C4-2B (cell line): Measurements from ENCODE around the gene PMPCA.

Experiments used
- H3K27ac ChIP-seq: fragments of 450-650 bp; 2 replicates; pipeline ENCODE4 v1.5.1; 2017
- CTCF ChIP-seq: fragments of 450-650 bp; conservative IDR thresholded peaks from 2 replicates; pipeline ENCODE4 v1.5.1; 2017; ENCODE audit warnings: mild to moderate bottlenecking
- ZFX ChIP-seq: fragments of 450-650 bp; IDR thresholded peaks from 2 replicates; pipeline ENCODE4 v1.6.1; 2017

Gene PMPCA

DNA sequence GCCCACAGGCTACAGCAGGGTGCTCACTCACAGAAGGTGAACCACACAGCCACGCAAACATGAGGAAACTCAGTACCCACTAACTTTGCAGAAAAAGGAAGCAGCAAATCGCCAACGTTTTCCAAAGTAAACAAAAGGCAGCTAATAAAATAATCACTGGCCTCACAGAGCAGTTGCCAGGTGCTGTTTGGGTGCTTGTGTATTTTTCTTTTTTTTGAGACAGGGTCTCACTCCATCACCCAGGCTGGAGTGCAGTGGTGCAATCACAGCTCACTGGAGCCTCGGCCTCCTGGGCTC lies 14.3 kb upstream of the PMPCA start:
- TF ChIP-seq ZFX: no peak
- no peak for TF ChIP-seq CTCF
- H3K27ac ChIP-seq: peak overlapping the region; percentile 90

GRCh38 chr9:136397643-136398042 lies 12.8 kb upstream of the PMPCA start:
- TF ChIP-seq CTCF (no peak), ZFX (no peak)
- no peak overlapping the region for H3K27ac ChIP-seq

DNA sequence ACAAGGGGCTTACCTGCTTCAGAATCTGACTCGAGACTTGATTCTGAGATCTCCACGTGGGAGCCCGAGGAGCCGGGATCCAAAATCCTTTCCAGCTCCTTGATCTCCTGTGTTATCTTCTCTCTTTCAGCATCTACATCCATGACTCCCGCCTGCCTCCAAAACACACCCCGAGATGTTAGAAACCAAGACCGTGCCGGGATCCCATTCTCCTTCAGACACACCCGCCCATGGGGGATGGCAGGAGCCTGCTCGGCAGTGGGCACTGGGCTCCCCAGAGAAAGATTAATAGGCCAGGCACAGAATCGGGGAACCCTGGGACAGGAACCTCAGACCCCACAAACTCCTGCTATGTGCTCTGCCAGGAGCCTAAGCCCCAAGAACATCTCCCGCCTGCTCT lies 12.2 kb upstream of the PMPCA start:
- peak overlapping the region; percentile 92; the same call in 1 of the 2 replicates for H3K27ac ChIP-seq
- TF ChIP-seq ZFX (no peak), CTCF (no peak)

DNA sequence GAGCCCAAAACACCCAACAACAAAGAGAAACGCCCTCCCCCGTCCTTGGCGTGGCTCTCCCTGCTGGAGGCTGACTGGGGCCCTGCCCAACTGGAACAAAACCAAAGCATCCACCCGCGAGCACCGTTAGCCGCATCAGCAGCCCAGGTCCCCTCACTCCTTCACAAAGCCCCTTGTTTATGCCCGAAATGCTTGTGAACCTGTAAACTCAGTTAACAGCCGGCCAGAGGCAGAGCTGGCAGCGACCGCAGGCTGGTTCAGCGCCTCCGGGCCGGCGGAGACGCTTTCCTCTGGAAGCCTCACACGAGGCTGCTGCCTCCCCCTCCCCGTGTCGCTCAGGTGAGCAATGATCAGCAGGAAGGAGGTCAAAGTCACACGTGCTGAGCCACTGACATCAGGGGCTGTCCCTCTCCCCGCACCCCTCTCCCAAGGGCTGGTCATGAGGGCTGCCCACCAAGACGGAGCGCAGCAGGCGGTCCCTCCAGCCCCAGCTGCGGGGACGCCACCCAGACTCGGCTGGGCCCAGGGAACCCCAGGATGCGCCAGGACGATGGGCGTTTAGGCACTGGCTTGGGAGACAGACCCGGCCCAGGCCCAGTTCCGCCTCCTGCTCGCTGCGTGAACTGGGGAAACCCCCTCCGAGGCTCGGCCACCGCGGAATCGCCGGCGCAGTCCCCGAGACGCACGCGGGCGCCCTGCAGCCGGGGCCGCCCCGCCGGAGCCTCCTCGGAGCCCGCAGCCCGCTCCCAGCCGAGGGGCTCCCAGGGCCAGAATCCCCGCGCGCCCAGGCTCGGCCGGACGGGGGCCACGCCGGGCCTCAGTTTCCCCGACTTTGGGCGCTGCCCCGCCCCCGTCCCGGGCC lies 11.1 kb upstream of the PMPCA start:
- TF ChIP-seq ZFX (peak; percentile 55; the same call in 1 of the 2 replicates), CTCF (no peak; the same call in 1 of the 2 replicates)
- peak overlapping the region; percentile 92 for H3K27ac ChIP-seq

GRCh38 chr9:136400038-136400834 lies 10.2 kb upstream of the PMPCA start, which contains the start of gene SNAPC4:
Gene SNAPC4, minus strand, starts transcription at chr9:136400170. Its CDS starts 1,742 bp downstream, at chr9:136398428.
- peak within 1 kb of the TSS; percentile 92 for H3K27ac ChIP-seq
- TF ChIP-seq CTCF (peak; percentile 100), ZFX (peak; percentile 43; the same call in 1 of the 2 replicates)

DNA sequence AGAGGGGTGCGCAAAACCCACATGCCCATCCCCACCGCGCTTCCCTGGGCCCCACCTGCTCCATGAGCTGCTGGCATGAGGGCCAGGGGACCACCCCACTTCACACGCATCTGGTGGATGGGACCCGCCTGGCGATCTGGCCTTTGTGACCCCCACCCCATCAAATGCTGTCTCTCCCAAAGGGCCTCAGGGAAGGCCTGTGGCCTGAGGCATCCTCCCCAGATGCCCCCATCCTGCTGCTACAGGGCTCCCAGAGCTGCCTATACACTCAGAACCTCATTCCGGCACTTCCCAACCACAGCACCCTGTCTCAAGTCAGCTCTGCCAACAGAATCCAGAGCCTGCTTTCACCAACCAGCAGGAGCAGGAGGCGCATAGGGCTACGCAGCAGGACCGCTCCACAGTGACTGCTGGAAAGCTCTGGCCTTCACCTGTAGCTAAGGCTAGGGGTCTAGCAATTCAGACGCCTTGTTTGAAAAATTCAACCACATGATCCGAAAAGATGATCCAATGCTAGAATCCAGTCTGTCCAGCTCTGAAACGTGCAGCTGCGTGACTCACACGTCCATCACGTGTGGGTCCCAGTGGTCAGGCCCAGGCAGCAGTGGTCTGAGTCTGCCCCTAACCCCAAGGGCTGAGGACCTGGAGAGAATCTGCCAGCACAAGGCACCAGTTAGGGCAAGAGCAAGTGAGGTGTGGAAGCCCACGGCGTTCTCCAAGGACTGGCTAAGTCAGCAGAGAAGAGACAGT lies 9.1 kb upstream of the PMPCA start:
- no peak for TF ChIP-seq CTCF
- no peak overlapping the region for H3K27ac ChIP-seq
